Caco-2 (cell line): Measurements from ENCODE around the gene ATG9B. TPM values are rescaled to one million over a fixed set of nuclear protein-coding genes. Genes with fewer than 3 reads are reported as not detected.

Experiments used
- BruUV-seq: library from RNA; stranded (reverse); fragments of 400-500 nt; replicated peaks from 2 replicates; lab custom pipeline; 2021; lab: Mats Ljungman, UMichigan
- CTCF ChIA-PET: fragments of 300-600 bp; sonication (Branson Sonifier 250); formaldehyde crosslinking; loops from one replicate; lab custom pipeline; 2022; ENCODE audit warnings: antibody characterized with exemption; lab: Charles Lee
- POLR2A ChIA-PET: fragments of 300-600 bp; sonication (Branson Sonifier 250); formaldehyde crosslinking; loops from one replicate; lab custom pipeline; 2022; ENCODE audit warnings: antibody characterized with exemption; lab: Charles Lee
- DNase-seq, 2 experiments: peaks; one replicate each; pipeline versions ENCODE4 v3.0.0 to v3.0.0-alpha.2; 2020 to 2022
- H3K27me3 ChIP-seq: replicated peaks from 2 replicates; pipeline ENCODE4 v1.6.0; 2011; ENCODE audit warnings: low read length; ENCODE audit not compliant: control insufficient read depth, insufficient read depth
- H3K36me3 ChIP-seq: 2 replicates; pipeline ENCODE4 v1.5.1; 2011; ENCODE audit warnings: low read length; ENCODE audit not compliant: control insufficient read depth, insufficient read depth
- H3K4me1 ChIP-seq: fragments of 250-450 bp; sonication (Bioruptor Pico); 2 replicates; pipeline ENCODE4 v1.5.1; 2020; ENCODE audit warnings: mild to moderate bottlenecking
- H3K4me3 ChIP-seq: 2 replicates; pipeline ENCODE4 v1.5.1; 2011; ENCODE audit warnings: low read depth, mild to moderate bottlenecking, control low read depth, low read length
- H3K9me3 ChIP-seq: fragments of 250-450 bp; sonication (Bioruptor Pico); 2 replicates; pipeline ENCODE4 v1.5.1; 2020; ENCODE audit warnings: mild to moderate bottlenecking, moderate library complexity
- H3K27ac Mint-ChIP-seq: one replicate; pipeline ENCODE4 v1.8.0; 2022; ENCODE audit warnings: mixed read lengths; ENCODE audit not compliant: unreplicated experiment
- H3K27me3 Mint-ChIP-seq: one replicate; pipeline ENCODE4 v1.8.0; 2022; ENCODE audit warnings: mixed read lengths; ENCODE audit not compliant: insufficient read depth, unreplicated experiment
- H3K36me3 Mint-ChIP-seq: one replicate; pipeline ENCODE4 v1.8.0; 2022; ENCODE audit warnings: mild to moderate bottlenecking, mixed read lengths; ENCODE audit not compliant: insufficient read depth, unreplicated experiment
- H3K4me1 Mint-ChIP-seq: one replicate; pipeline ENCODE4 v1.8.0; 2022; ENCODE audit warnings: low read depth, mixed read lengths; ENCODE audit not compliant: unreplicated experiment
- H3K4me3 Mint-ChIP-seq: one replicate; pipeline ENCODE4 v1.8.0; 2022; ENCODE audit warnings: mild to moderate bottlenecking, moderate library complexity, mixed read lengths; ENCODE audit not compliant: unreplicated experiment
- H3K9me3 Mint-ChIP-seq: one replicate; pipeline ENCODE4 v1.8.0; 2022; ENCODE audit warnings: mixed read lengths; ENCODE audit not compliant: unreplicated experiment
- CTCF ChIP-seq, 2 experiments: fragments of 200-600 bp in 1 of 2; IDR thresholded peaks; 1 replicate in 1 of 2; 2 replicates in 1 of 2; pipeline versions ENCODE4 v1.5.1 to v1.8.0; 2011 to 2022; ENCODE audit warnings: antibody characterized with exemption in 1 of 2, control low read depth in 1 of 2, inconsistent platforms in 1 of 2, low read depth in 1 of 2, low read length in 1 of 2, mild to moderate bottlenecking in 1 of 2, moderate library complexity in 1 of 2; ENCODE audit not compliant: insufficient read depth in 1 of 2, severe bottlenecking in 1 of 2, unreplicated experiment in 1 of 2
- intact Hi-C: fragments of 100-400 bp; cut with micrococcal nuclease; formaldehyde crosslinking; loops from one replicate; pipeline ENCODE4 v1.10.0; 2022; ENCODE audit not compliant: unreplicated experiment
- total RNA-seq: library from RNA; stranded (reverse); gene quantifications from 2 replicates; pipeline ENCODE4 v1.2.3, GENCODE V29; 2022

ATG9B gene
- total RNA-seq, 1 experiment from 2014 or later: 4.3 TPM

DNA sequence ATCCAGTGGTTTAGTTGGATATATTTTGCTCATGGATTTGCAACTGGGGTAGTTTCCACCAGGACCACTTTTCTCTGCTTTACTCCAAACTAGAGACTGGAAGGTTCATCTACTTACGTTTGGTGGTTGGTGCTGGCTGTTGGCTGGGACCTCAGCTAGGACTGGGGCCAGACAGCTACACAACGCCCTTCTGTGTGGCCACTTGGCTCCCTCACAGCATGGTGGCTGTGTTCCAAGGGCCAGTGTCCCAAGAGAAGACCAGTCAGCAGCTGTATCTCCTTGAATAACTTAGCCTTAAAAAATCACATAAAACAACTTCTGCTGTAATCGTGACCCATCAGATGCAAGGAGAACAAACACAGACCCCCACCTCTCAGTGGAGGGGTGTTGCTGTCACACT is 41.9 kb downstream of the ATG9B start:
- intact Hi-C loops: no loop called here
- Mint-ChIP-seq H3K36me3 (peaks cover 7% of the 10 kb centered on the region), H3K27me3 (peaks cover 13% of the 10 kb centered on the region), H3K4me3 (no peak overlapping the region), H3K27ac (no peak overlapping the region), H3K4me1 (peaks cover 7% of the 10 kb centered on the region), H3K9me3 (no peaks in the 10 kb centered on the region)
- POLR2A ChIA-PET: no interaction called here
- Histone ChIP-seq H3K27me3 (no peaks in the 10 kb centered on the region), H3K4me1 (0 out of 2 replicates have a peak, but pooled peaks cover under 1% of the 10 kb centered on the region), H3K9me3 (no peaks in the 10 kb centered on the region), H3K36me3 (no peaks in the 10 kb centered on the region), H3K4me3 (no peak overlapping the region)
- no peak for DNase-seq
- no TSS peak for BruUV-seq
- no peak for TF ChIP-seq CTCF (IDR thresholded peaks at IDR 0.05; ENCODE audit: insufficient read depth in 1 of 2, low read depth in 1 of 2, low read length in 1 of 2, severe bottlenecking in 1 of 2, unreplicated experiment in 1 of 2)
- CTCF ChIA-PET: no interaction called here

GRCh38 chr7:150981644-150982043 is 42.6 kb downstream of the ATG9B start:
- Histone ChIP-seq H3K4me1 (peaks cover 6% of the 10 kb centered on the region; the same call in 1 of the 2 replicates), H3K9me3 (no peaks in the 10 kb centered on the region), H3K4me3 (no peak overlapping the region), H3K36me3 (no peaks in the 10 kb centered on the region), H3K27me3 (no peaks in the 10 kb centered on the region)
- no peak for DNase-seq
- Mint-ChIP-seq H3K27me3 (peaks cover 17% of the 10 kb centered on the region), H3K36me3 (peaks cover 7% of the 10 kb centered on the region), H3K4me3 (no peak overlapping the region), H3K4me1 (peaks cover 7% of the 10 kb centered on the region), H3K9me3 (no peaks in the 10 kb centered on the region), H3K27ac (no peak overlapping the region)
- TF ChIP-seq CTCF (IDR thresholded peaks at IDR 0.05; ENCODE audit: insufficient read depth in 1 of 2, low read depth in 1 of 2, low read length in 1 of 2, severe bottlenecking in 1 of 2, unreplicated experiment in 1 of 2): no peak
- CTCF ChIA-PET: no interaction called here
- POLR2A ChIA-PET: no interaction called here
- intact Hi-C loops: no loop called here
- no TSS peak for BruUV-seq

DNA sequence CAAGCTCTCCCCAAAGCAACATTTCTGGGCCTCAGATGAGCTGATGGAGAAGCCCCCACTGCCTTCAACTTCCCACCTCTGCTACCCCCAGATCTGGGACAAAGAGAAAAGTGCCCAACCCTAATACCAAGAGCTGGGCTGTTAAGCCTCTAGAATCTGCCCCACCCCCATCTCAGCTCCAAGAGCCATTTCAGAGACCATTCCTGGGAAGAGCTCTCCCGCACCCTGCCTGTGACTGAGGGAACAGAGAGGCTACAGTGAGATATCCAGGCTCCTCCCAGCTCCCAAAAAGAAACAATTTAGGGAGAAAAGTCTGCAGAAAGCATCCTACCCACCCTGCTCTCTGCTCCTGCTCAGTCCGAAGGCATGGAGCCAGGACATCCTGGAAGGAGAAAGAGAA is 43.6 kb downstream of the ATG9B start:
- H3K36me3 ChIP-seq: no peaks in the 10 kb centered on the region
- H3K27me3 ChIP-seq: no peaks in the 10 kb centered on the region
- peaks cover 9% of the 10 kb centered on the region; the same call in 1 of the 2 replicates for H3K4me1 ChIP-seq
- H3K9me3 ChIP-seq: no peaks in the 10 kb centered on the region
- no peak overlapping the region for H3K4me3 ChIP-seq
- H3K27ac Mint-ChIP-seq: no peak overlapping the region
- ChIA-PET CTCF (interaction anchor here (1.1 kb wide), 1 partner anchor 18 kb away, joined by 4 read pairs; no protein-coding TSS in a partner anchor), POLR2A (no interaction called here)
- no peak for DNase-seq
- no TSS peak for BruUV-seq
- H3K9me3 Mint-ChIP-seq: no peaks in the 10 kb centered on the region
- peaks cover 7% of the 10 kb centered on the region for H3K36me3 Mint-ChIP-seq
- peaks cover 7% of the 10 kb centered on the region for H3K4me1 Mint-ChIP-seq
- H3K27me3 Mint-ChIP-seq: peaks cover 18% of the 10 kb centered on the region
- intact Hi-C loops: no loop called here
- no peak for TF ChIP-seq CTCF (IDR thresholded peaks at IDR 0.05; ENCODE audit: insufficient read depth in 1 of 2, low read depth in 1 of 2, low read length in 1 of 2, severe bottlenecking in 1 of 2, unreplicated experiment in 1 of 2)
- H3K4me3 Mint-ChIP-seq: no peak overlapping the region
